Neural progenitor cell (in vitro differentiated cells): ENCODE measurements around the gene RNF157. TPM values are rescaled to one million over a fixed set of nuclear protein-coding genes. Genes with fewer than 3 reads are reported as not detected.
A peak's percentile ranks its signal among the peaks of the same experiment; 100 is the strongest.
"Not testable (repeated sequence)": the region's sequence is repeated elsewhere in the genome, so short reads cannot be mapped to it uniquely, and the experiment has no call there.

Source experiments
- DNase-seq: peaks from one replicate; pipeline ENCODE4 v3.0.0-alpha.2; 2016; ENCODE audit warnings: low spot score
- H2AFZ ChIP-seq: fragments of 200-600 bp; sonication (generic); replicated peaks from 2 replicates; pipeline ENCODE4 v1.6.1; 2016; ENCODE audit warnings: antibody characterized with exemption
- H3F3A ChIP-seq: fragments of 200-600 bp; sonication (generic); 2 replicates; pipeline ENCODE4 v1.6.1; 2016; ENCODE audit warnings: antibody characterized with exemption, low read depth
- H3K27ac ChIP-seq: fragments of 200-600 bp; sonication (generic); 2 replicates; pipeline ENCODE4 v1.5.1; 2016; ENCODE audit warnings: mild to moderate bottlenecking
- H3K27me3 ChIP-seq: fragments of 200-600 bp; sonication (generic); 2 replicates; pipeline ENCODE4 v1.6.1; 2016; ENCODE audit warnings: mild to moderate bottlenecking, moderate library complexity
- H3K36me3 ChIP-seq: fragments of 200-600 bp; sonication (generic); 2 replicates; pipeline ENCODE4 v1.5.1; 2016
- H3K4me1 ChIP-seq: fragments of 200-600 bp; sonication (generic); 2 replicates; pipeline ENCODE4 v1.6.1; 2016; ENCODE audit warnings: mixed run types
- H3K4me2 ChIP-seq: fragments of 200-600 bp; sonication (generic); 2 replicates; pipeline ENCODE4 v1.6.1; 2016
- H3K4me3 ChIP-seq: fragments of 200-600 bp; sonication (generic); 2 replicates; pipeline ENCODE4 v1.5.1; 2016
- H3K79me2 ChIP-seq: fragments of 200-600 bp; sonication (generic); 2 replicates; pipeline ENCODE4 v1.6.1; 2016; ENCODE audit warnings: low read depth
- H3K9ac ChIP-seq: fragments of 200-600 bp; sonication (generic); 2 replicates; pipeline ENCODE4 v1.6.1; 2016
- H3K9me3 ChIP-seq: fragments of 200-600 bp; sonication (generic); 2 replicates; pipeline ENCODE4 v1.5.1; 2016; ENCODE audit warnings: low read depth
- H4K20me1 ChIP-seq: fragments of 200-600 bp; sonication (generic); 2 replicates; pipeline ENCODE4 v1.6.1; 2016; ENCODE audit warnings: low read depth
- H3K27ac Mint-ChIP-seq: 3 replicates; pipeline ENCODE4 v1.8.0; 2021; ENCODE audit warnings: mixed read lengths
- H3K27me3 Mint-ChIP-seq: 2 replicates; pipeline ENCODE4 v1.8.0; 2022; ENCODE audit warnings: low read depth, mild to moderate bottlenecking, inconsistent platforms, moderate library complexity, mixed read lengths; ENCODE audit not compliant: insufficient read depth
- H3K36me3 Mint-ChIP-seq: 3 replicates; pipeline ENCODE4 v1.8.0; 2021; ENCODE audit warnings: mixed read lengths
- H3K4me1 Mint-ChIP-seq: 3 replicates; pipeline ENCODE4 v1.8.0; 2021; ENCODE audit warnings: mixed read lengths
- H3K4me3 Mint-ChIP-seq: 3 replicates; pipeline ENCODE4 v1.8.0; 2021; ENCODE audit warnings: mild to moderate bottlenecking, moderate library complexity, mixed read lengths
- H3K9me3 Mint-ChIP-seq: 3 replicates; pipeline ENCODE4 v1.8.0; 2020; ENCODE audit warnings: mixed read lengths
- CTCF ChIP-seq: fragments of 200-600 bp; sonication (generic); IDR thresholded peaks from 2 replicates; pipeline ENCODE4 v1.5.1; 2017; ENCODE audit warnings: antibody characterized with exemption, mild to moderate bottlenecking
- EZH2 ChIP-seq: fragments of 200-600 bp; sonication (generic); IDR thresholded peaks from 2 replicates; pipeline ENCODE4 v1.6.1; 2017; ENCODE audit warnings: antibody characterized with exemption, mild to moderate bottlenecking, moderate library complexity
- total RNA-seq: library from RNA; depleted of rRNA; stranded (reverse); fragments of >200 nt; gene quantifications from 2 replicates; pipeline ENCODE4 v1.2.3, GENCODE V29; 2015; ENCODE audit warnings: low replicate concordance

The RNF157 gene
- total RNA-seq, 1 donor from 2014 or later = 21.0 TPM

DNA sequence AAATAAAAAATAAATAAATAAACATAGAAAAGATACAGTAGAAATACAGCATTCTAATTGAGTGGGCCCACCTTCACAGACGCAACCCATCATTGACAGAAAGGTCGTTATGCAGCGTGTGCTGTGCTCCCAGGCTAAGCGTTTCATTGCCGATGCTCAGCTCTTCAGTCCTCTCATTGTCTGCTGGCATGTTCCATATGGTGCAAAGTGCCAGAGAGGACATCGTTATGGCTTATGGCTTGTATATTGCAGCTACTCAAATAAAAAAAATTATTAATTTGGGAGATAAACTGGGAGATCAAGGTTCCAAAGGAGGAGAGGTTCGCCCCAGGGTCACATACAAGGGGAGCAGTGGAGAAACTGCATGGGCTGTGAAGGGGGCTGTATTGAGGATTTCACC, 13.5 kb upstream of the RNF157 start:
- Histone ChIP-seq H4K20me1 (no peaks in the 10 kb centered on the region), H3K9ac (no peak overlapping the region), H3K4me1 (peaks cover 3% of the 10 kb centered on the region), H3K4me2 (no peak overlapping the region), H3K27ac (no peak overlapping the region), H3K27me3 (no peaks in the 10 kb centered on the region), H3K9me3 (no peaks in the 10 kb centered on the region), H2AFZ (no peak overlapping the region), H3F3A (peaks cover 3% of the 10 kb centered on the region), H3K79me2 (no peaks in the 10 kb centered on the region), H3K4me3 (no peak overlapping the region), H3K36me3 (no peaks in the 10 kb centered on the region)
- H3K4me3 Mint-ChIP-seq = no peak overlapping the region
- peaks cover 3% of the 10 kb centered on the region for H3K27me3 Mint-ChIP-seq
- no peaks in the 10 kb centered on the region for H3K9me3 Mint-ChIP-seq
- TF ChIP-seq CTCF = no peak
- no peak for TF ChIP-seq EZH2
- no peak for DNase-seq
- H3K36me3 Mint-ChIP-seq = no peaks in the 10 kb centered on the region
- H3K27ac Mint-ChIP-seq = no peak overlapping the region
- H3K4me1 Mint-ChIP-seq = peaks cover 3% of the 10 kb centered on the region

DNA sequence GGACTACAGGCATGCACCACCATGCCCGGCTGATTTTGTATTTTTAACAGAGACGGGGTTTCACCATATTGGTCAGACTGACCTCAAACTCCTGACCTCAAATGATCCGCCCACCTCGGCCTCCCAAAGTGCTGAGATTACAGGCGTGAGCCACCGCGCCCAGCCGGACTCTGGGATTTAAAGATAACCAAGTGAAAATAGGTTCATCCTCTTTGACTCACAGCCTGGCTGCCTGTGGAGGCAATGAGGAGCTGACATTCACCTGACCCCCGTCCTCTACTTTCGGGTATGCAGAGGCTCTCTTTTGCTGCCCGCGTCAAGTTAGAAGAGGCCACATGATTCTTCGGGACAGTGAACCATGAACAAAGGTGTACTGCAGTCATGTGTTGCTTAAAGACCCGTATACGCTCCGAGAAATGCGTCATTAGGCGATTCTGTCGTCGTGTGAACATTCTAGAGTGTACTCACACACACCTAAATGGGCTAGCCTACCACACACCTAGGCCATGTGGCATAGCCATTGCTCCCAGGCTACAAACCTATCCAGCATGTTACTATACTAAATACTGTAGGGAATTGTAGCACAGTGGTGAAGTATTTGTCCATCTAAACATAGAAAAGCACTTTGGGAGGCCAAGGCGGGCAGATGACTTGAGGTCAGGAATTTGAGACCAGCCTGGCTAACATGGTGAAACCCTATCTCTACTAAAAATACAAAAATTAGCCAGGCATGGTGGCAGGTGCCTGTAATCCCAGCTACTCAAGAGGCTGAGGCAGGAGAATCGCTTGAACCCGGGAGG, 12.9 kb upstream of the RNF157 start:
- not testable (repeated sequence) for H3K4me3 Mint-ChIP-seq, H2AFZ ChIP-seq

DNA sequence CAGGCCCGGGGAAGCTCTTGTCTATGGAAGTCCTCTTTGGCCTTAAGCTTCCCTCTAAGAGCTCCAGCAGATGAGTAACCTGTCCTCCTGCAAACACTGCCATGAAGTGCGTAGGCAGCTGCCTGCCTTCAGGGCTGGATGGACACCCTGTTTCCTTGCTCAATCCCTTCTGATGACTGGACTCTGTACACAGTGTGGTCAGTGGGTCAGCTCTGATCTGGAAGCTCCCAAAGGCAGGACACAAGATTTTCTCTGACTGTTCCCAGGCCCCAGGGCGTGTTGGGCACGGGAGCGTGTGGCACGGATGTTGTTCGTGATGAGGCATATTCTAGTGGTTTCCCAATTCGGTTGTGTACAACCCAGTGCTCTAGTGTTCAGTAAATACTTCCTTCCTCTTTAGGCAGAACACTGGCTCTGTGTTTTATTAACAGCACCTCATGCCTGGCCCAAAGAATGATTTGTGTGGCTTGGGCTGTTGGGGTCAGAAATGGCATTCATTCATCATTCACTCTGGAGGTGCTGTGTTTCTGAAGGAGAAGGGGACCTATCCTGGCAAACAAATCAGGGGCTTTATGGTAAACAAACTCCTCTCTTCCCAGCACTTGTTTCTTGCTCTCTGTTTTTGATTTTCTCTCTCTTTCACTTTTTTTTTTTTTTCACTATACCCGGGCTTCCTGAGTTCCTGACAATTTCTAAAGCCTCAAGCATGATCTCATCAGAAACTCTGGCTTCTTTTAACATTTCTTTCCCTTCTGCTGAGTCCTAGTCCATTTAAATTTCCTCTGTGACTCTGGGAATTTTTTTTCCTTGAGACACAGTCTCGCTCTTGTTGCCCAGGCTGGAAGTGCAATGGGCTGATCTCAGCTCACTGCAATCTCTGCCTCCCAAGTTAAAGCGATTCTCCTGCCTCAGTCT, 12.0 kb upstream of the RNF157 start:
- no peaks in the 10 kb centered on the region for H3K4me1 Mint-ChIP-seq
- no peaks in the 10 kb centered on the region for H3K27me3 ChIP-seq
- H3K4me1 ChIP-seq = no peaks in the 10 kb centered on the region
- no peaks in the 10 kb centered on the region for H3K9me3 Mint-ChIP-seq
- no peak overlapping the region for H3K4me2 ChIP-seq
- no peak overlapping the region for H2AFZ ChIP-seq
- H3K27ac Mint-ChIP-seq = peak overlapping the region; percentile 3
- H3K27ac ChIP-seq = no peak overlapping the region
- no peaks in the 10 kb centered on the region for H3K79me2 ChIP-seq
- no peaks in the 10 kb centered on the region for H3F3A ChIP-seq
- no peak overlapping the region for H3K4me3 Mint-ChIP-seq
- H3K4me3 ChIP-seq = no peak overlapping the region
- no peak for DNase-seq
- no peaks in the 10 kb centered on the region for H4K20me1 ChIP-seq
- no peaks in the 10 kb centered on the region for H3K9me3 ChIP-seq
- H3K36me3 Mint-ChIP-seq = no peaks in the 10 kb centered on the region
- no peaks in the 10 kb centered on the region for H3K36me3 ChIP-seq
- H3K27me3 Mint-ChIP-seq = peaks cover 3% of the 10 kb centered on the region
- no peak overlapping the region for H3K9ac ChIP-seq
- no peak for TF ChIP-seq CTCF

More for the DNA sequence above, 12.9 kb upstream of the RNF157 start:
- not testable (repeated sequence) for H3K36me3 ChIP-seq, H3K9ac ChIP-seq, H3K36me3 Mint-ChIP-seq, H3K79me2 ChIP-seq, DNase-seq, H3K9me3 ChIP-seq, H3F3A ChIP-seq, H3K4me3 ChIP-seq, H3K27me3 ChIP-seq, H3K4me1 ChIP-seq, H3K27ac Mint-ChIP-seq, H4K20me1 ChIP-seq, H3K27me3 Mint-ChIP-seq, H3K27ac ChIP-seq, H3K4me1 Mint-ChIP-seq, H3K9me3 Mint-ChIP-seq, H3K4me2 ChIP-seq
